Stomach (tissue), 4 donors: ENCODE data around the gene SLC16A10.

Experiments
- POLR2A ChIP-seq, 4 donors: fragments of 450-650 bp; IDR thresholded peaks; one replicate each; pipeline ENCODE4 v1.6.1; 2016; ENCODE audit warnings: antibody characterized with exemption in 4 of 4, control low read depth in 2 of 4, mild to moderate bottlenecking in 1 of 4, moderate library complexity in 1 of 4
- POLR2AphosphoS5 ChIP-seq, 3 donors: sonication (generic); formaldehyde crosslinking; IDR thresholded peaks; one replicate each; pipeline ENCODE4 v1.6.1; 2016; ENCODE audit warnings: antibody characterized with exemption in 3 of 3
- TF ChIP-seq, protein P1 (sequence below), 7 experiments: fragments of 450-650 bp in 4 of 7; fragments of 200-600 bp in 3 of 7; sonication (generic) in 3 of 7; IDR thresholded peaks; one replicate each; pipeline ENCODE4 v1.5.1; 2016 to 2019; ENCODE audit warnings: antibody characterized with exemption in 7 of 7, control low read depth in 2 of 7, mild to moderate bottlenecking in 1 of 7

DNA sequence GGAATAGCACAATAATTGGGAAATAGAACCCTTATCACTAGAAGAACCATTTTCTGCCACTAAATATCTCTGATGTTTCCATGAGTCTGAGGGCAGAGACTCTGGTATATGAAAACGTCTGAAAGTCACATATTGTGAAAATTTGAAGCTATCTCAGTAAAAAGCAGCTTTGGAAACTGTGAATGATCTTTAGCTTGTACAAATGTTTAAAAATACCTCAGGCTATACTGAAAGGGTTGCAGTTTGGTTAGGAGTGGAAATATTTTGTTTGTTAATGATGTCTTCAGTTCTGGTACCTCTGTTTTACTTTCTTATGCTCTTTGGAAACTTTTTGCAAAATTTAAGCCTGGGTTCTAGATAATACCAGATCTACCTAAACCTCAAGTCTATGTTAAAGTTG lies 135.0 kb downstream of the SLC16A10 start:
- TF ChIP-seq POLR2AphosphoS5 (IDR thresholded peaks at IDR 0.05): no peak
- TF ChIP-seq, protein P1, sequence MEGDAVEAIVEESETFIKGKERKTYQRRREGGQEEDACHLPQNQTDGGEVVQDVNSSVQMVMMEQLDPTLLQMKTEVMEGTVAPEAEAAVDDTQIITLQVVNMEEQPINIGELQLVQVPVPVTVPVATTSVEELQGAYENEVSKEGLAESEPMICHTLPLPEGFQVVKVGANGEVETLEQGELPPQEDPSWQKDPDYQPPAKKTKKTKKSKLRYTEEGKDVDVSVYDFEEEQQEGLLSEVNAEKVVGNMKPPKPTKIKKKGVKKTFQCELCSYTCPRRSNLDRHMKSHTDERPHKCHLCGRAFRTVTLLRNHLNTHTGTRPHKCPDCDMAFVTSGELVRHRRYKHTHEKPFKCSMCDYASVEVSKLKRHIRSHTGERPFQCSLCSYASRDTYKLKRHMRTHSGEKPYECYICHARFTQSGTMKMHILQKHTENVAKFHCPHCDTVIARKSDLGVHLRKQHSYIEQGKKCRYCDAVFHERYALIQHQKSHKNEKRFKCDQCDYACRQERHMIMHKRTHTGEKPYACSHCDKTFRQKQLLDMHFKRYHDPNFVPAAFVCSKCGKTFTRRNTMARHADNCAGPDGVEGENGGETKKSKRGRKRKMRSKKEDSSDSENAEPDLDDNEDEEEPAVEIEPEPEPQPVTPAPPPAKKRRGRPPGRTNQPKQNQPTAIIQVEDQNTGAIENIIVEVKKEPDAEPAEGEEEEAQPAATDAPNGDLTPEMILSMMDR (IDR thresholded peaks at IDR 0.05): no peak
- no peak for TF ChIP-seq POLR2A (IDR thresholded peaks at IDR 0.05)
